Endodermal cell (in vitro differentiated cells): ENCODE measurements around the gene F11R. TPM values are rescaled to one million over a fixed set of nuclear protein-coding genes. Genes with fewer than 3 reads are reported as not detected.
"Not testable (repeated sequence)": the region's sequence is repeated elsewhere in the genome, so short reads cannot be mapped to it uniquely, and the experiment has no call there.

Source experiments
- DNase-seq: peaks from one replicate; pipeline ENCODE4 v3.0.0-alpha.2; 2017
- H3K27ac ChIP-seq: 2 replicates; pipeline ENCODE4 v1.5.1; 2013; ENCODE audit warnings: mild to moderate bottlenecking, low read depth, low read length, moderate library complexity
- H3K27me3 ChIP-seq: 2 replicates; pipeline ENCODE4 v1.6.1; 2013; ENCODE audit warnings: mild to moderate bottlenecking, low read length, moderate library complexity; ENCODE audit not compliant: insufficient read depth, control insufficient read depth, poor library complexity, severe bottlenecking
- H3K36me3 ChIP-seq: 2 replicates; pipeline ENCODE4 v1.7.0; 2013; ENCODE audit warnings: mild to moderate bottlenecking, low read length, moderate library complexity; ENCODE audit not compliant: control insufficient read depth, insufficient read depth
- H3K4me1 ChIP-seq: one replicate; pipeline ENCODE4 v1.7.0; 2013; ENCODE audit warnings: low read length; ENCODE audit not compliant: control insufficient read depth, insufficient read depth
- H3K4me3 ChIP-seq: 2 replicates; pipeline ENCODE4 v1.5.1; 2013; ENCODE audit warnings: mild to moderate bottlenecking, low read length, moderate library complexity
- H3K9ac ChIP-seq: 2 replicates; pipeline ENCODE4 v1.6.1; 2013; ENCODE audit warnings: mild to moderate bottlenecking, low read length, moderate library complexity; ENCODE audit not compliant: poor library complexity, severe bottlenecking; ENCODE audit errors: extremely low read depth
- H3K9me3 ChIP-seq: 2 replicates; pipeline ENCODE4 v1.6.1; 2013; ENCODE audit warnings: mild to moderate bottlenecking, low read length, moderate library complexity; ENCODE audit not compliant: control insufficient read depth
- H3K27ac Mint-ChIP-seq: 2 replicates; pipeline ENCODE4 v1.8.0; 2020; ENCODE audit warnings: mixed read lengths
- H3K27me3 Mint-ChIP-seq: 2 replicates; pipeline ENCODE4 v1.8.0; 2021; ENCODE audit warnings: mild to moderate bottlenecking, mixed read lengths; ENCODE audit not compliant: insufficient read depth
- H3K36me3 Mint-ChIP-seq: 2 replicates; pipeline ENCODE4 v1.8.0; 2020; ENCODE audit warnings: low read depth, mixed read lengths
- H3K4me1 Mint-ChIP-seq: 2 replicates; pipeline ENCODE4 v1.8.0; 2020; ENCODE audit warnings: mixed read lengths
- H3K4me3 Mint-ChIP-seq: 2 replicates; pipeline ENCODE4 v1.8.0; 2020; ENCODE audit warnings: mild to moderate bottlenecking, moderate library complexity, mixed read lengths
- H3K9me3 Mint-ChIP-seq: 2 replicates; pipeline ENCODE4 v1.8.0; 2020; ENCODE audit warnings: mild to moderate bottlenecking, mixed read lengths
- CTCF ChIP-seq: fragments of 200-600 bp; sonication (generic); conservative IDR thresholded peaks from 2 replicates; pipeline ENCODE4 v1.5.0; 2021; ENCODE audit warnings: antibody characterized with exemption, mild to moderate bottlenecking
- WGBS, 2 experiments: methylation state at CpG; one replicate each; pipeline versions ENCODE4 v1.1.5 to v1.1.7; 2013; ENCODE audit warnings: missing lambda C conversion rate in 2 of 2, mixed read lengths in 1 of 2; ENCODE audit not compliant: insufficient coverage in 1 of 2, insufficient read length in 1 of 2; 5-methylcytosine and 5-hydroxymethylcytosine counted together
- total RNA-seq, 2 donors: library from RNA; stranded (reverse); fragmentation: NEBNext Ultra II Directional in 1 of 2; extraction: Animal tissue kit (Norgen Biotek cat#: 25700) in 1 of 2; gene quantifications; 2 replicates in 1 of 2; 3 replicates in 1 of 2; pipeline ENCODE4 v1.2.1, GENCODE V29; 2021

F11R gene
- total RNA-seq, 2 donors from 2014 or later: 190 to 226 TPM

GRCh38 chr1:161068306-161069234 is 47.6 kb upstream of the F11R start:
- WGBS, 2 experiments: 87 to 92% methylated on average over 5 to 10 of the region's 10 CpGs
- peak; percentile 75 for DNase-seq
- Mint-ChIP-seq H3K9me3 (no peaks in the 10 kb centered on the region), H3K4me1 (peaks cover 8% of the 10 kb centered on the region), H3K36me3 (no peaks in the 10 kb centered on the region), H3K27ac (no peak overlapping the region), H3K4me3 (no peak overlapping the region), H3K27me3 (no peaks in the 10 kb centered on the region)
- Histone ChIP-seq H3K4me1 (no peaks in the 10 kb centered on the region), H3K9ac (no peak overlapping the region), H3K27ac (no peak overlapping the region), H3K4me3 (no peak overlapping the region), H3K36me3 (no peaks in the 10 kb centered on the region), H3K27me3 (no peaks in the 10 kb centered on the region), H3K9me3 (no peaks in the 10 kb centered on the region)
- no peak for TF ChIP-seq CTCF

- no peaks in the 10 kb centered on the region for H3K4me1 ChIP-seq
- no peaks in the 10 kb centered on the region for H3K9me3 Mint-ChIP-seq
- 80 to 91% methylated on average over 2 to 3 of the region's 3 CpGs for WGBS, 2 experiments
Observed at GRCh38 chr1:161066694-161067093, 45.7 kb upstream of the F11R start.

GRCh38 chr1:161065681-161066080 is 44.7 kb upstream of the F11R start:
- H3K36me3 Mint-ChIP-seq, H3K9me3 Mint-ChIP-seq, H3K9ac ChIP-seq, H3K9me3 ChIP-seq, H3K27me3 Mint-ChIP-seq, H3K36me3 ChIP-seq, H3K4me1 Mint-ChIP-seq, H3K4me1 ChIP-seq, H3K27ac Mint-ChIP-seq, H3K4me3 Mint-ChIP-seq, DNase-seq, H3K4me3 ChIP-seq, H3K27me3 ChIP-seq, H3K27ac ChIP-seq: not testable (repeated sequence)
- 90 to 97% methylated on average over 3 to 5 of the region's 7 CpGs for WGBS, 2 experiments

More at GRCh38 chr1:161066694-161067093, 45.7 kb upstream of the F11R start:
- no peaks in the 10 kb centered on the region for H3K36me3 Mint-ChIP-seq
- Histone ChIP-seq H3K27ac (no peak overlapping the region), H3K9me3 (no peaks in the 10 kb centered on the region), H3K4me3 (no peak overlapping the region), H3K9ac (no peak overlapping the region), H3K27me3 (no peaks in the 10 kb centered on the region), H3K36me3 (no peaks in the 10 kb centered on the region)
- no peak overlapping the region for H3K4me3 Mint-ChIP-seq
- DNase-seq: no peak
- peaks cover 8% of the 10 kb centered on the region for H3K4me1 Mint-ChIP-seq
- H3K27me3 Mint-ChIP-seq: no peaks in the 10 kb centered on the region
- H3K27ac Mint-ChIP-seq: no peak overlapping the region
- no peak for TF ChIP-seq CTCF

DNA sequence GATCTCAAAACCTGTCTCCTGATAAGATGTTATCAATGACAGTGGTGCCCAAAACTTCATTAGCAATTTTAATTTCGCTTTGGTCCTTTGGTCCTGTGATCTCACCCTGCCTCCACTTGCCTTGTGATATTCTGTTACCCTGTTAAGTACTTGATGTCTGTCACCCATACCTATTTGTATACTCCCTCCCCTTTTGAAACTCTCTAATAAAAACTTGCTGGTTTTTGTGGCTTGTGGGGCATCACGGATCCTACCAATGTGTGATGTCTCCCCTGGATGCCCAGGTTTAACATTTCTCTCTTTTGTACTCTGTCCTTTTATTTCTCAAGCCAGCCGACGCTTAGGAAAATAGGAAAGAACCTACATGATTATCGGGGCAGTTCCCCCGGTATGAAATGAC is 43.0 kb upstream of the F11R start:
- not testable (repeated sequence) for H3K9me3 Mint-ChIP-seq, H3K9ac ChIP-seq, H3K36me3 Mint-ChIP-seq, H3K27me3 Mint-ChIP-seq, H3K27me3 ChIP-seq, H3K36me3 ChIP-seq, H3K4me3 Mint-ChIP-seq, H3K4me3 ChIP-seq, DNase-seq, H3K9me3 ChIP-seq, H3K4me1 ChIP-seq, H3K4me1 Mint-ChIP-seq, H3K27ac Mint-ChIP-seq, H3K27ac ChIP-seq
- 63 to 68% methylated on average over 4 to 6 of the region's 6 CpGs for whole genome bisulfite sequencing, 2 experiments
